ENCODE results near the gene MED10.

MED10 gene, protein sequence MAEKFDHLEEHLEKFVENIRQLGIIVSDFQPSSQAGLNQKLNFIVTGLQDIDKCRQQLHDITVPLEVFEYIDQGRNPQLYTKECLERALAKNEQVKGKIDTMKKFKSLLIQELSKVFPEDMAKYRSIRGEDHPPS

DNA sequence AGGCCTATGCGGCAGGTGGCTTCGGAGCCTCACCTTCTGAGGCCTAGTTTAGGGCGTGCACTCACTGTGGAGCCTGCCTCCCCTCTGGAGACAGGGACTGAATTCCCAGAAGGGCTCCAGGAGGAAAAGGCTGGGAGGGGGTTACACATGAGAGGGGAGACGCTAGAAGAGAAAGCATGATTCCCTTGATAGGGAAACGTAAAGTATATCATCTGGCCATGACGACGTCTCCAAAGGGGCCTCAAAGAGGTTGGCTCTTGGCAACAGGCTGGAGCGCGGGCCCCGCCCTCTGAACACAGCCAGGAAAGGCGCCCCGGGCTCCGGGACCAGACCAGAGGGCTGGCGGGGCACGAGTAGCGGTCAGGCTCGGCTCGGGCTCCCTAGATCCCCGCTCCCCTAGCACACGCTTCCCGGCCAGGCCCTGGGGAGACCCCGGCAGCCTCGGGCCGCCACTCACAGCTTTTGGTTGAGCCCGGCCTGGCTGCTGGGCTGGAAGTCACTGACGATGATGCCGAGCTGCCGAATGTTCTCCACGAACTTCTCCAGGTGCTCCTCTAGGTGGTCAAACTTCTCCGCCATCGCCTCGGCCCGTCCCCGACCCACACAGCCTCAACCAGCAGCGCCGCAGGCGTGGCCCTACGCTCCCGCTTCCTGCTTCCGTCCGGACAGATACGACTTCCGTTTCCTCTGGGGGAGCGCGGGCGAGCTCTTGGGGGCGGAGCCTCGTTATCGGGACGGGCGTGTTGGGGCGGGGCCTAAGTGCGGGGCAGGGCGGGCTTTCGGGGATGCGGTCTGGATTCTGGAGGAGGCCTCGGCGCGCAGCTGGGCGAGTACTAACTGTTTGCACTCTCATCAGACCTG, at the start of gene MED10:
MED10 (minus strand) TSS at position 643 of the 861 bp plus-strand sequence; CDS start at position 579, 64 bp downstream.
- H3K27me3 ChIP-seq (ENCODE audit: control insufficient read depth in 1 of 2, insufficient read depth in 2 of 2, low read length in 2 of 2), result no peaks in the 10 kb centered on the region
- no peaks in the 10 kb centered on the region for H3K9me3 ChIP-seq (ENCODE audit: control insufficient read depth in 2 of 2, low read length in 2 of 2)
- H3K36me3 ChIP-seq (ENCODE audit: control insufficient read depth in 2 of 2, insufficient read depth in 2 of 2, low read length in 2 of 2), result peaks cover 19 to 30% of the 10 kb centered on the region in 2 donors
- peak within 1 kb of the TSS; percentile 78 to 90 for H3K9ac ChIP-seq (ENCODE audit: low read length in 2 of 2)
- H3K4me1 ChIP-seq (ENCODE audit: control insufficient read depth, insufficient read depth, low read length), result peaks cover 23% of the 10 kb centered on the region
- peak within 1 kb of the TSS; percentile 70 to 95 for H3K4me3 ChIP-seq (ENCODE audit: low read length in 2 of 2)
- H3K27ac ChIP-seq (ENCODE audit: low read length), result peak within 1 kb of the TSS; percentile 79

DNA sequence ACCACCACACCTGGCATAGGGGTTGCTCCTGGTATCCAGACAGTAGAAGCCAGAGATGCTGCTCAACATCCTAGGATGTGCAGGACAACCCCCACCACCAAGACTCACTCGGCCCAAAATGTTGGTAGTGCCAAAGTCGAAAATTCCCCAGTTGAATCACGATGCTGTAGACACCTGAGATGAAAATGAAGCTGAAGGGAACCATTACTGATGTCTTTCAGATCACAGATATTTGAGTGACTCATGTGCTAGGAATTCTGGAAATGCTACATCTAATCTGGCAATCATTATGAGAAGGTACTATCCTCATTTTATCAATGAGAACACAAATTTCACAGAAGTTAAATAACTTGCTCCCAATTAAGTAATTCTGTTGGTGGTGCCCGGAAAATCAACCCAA, 49.3 kb upstream of the MED10 start:
- peaks cover 0 to 4% of the 10 kb centered on the region in 2 donors for H3K27me3 ChIP-seq (ENCODE audit: control insufficient read depth in 1 of 2, insufficient read depth in 2 of 2, low read length in 2 of 2)

DNA sequence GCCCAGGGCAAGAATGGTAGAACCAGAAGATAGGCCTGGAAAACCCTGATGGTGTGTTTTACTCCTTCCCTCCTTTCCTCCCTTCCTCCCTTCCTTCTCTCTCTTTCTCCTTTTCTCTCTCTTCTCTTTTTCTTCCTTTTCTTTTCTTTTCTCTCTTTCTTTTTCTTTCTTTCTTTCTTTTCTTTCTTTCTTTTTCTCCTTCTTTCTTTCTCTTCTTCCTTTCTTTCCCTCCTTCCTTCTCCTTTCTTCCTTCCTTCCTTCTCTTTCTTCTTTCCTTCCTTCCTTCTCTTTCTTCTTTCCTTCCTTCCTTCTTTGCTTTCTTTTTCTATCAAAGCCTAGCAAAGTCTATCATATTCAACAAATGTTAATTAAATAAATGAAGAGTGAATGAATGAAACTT, 46.4 kb upstream of the MED10 start:
- Histone ChIP-seq H3K9ac (ENCODE audit: low read length in 2 of 2) (no peak overlapping the region), H3K4me3 (ENCODE audit: low read length in 2 of 2) (no peak overlapping the region), H3K27ac (ENCODE audit: low read length) (no peak overlapping the region), H3K9me3 (ENCODE audit: control insufficient read depth in 2 of 2, low read length in 2 of 2) (no peaks in the 10 kb centered on the region), H3K27me3 (ENCODE audit: control insufficient read depth in 1 of 2, insufficient read depth in 2 of 2, low read length in 2 of 2) (peaks cover 0 to 4% of the 10 kb centered on the region in 2 donors), H3K36me3 (ENCODE audit: control insufficient read depth in 2 of 2, insufficient read depth in 2 of 2, low read length in 2 of 2) (no peaks in the 10 kb centered on the region), H3K4me1 (ENCODE audit: control insufficient read depth, insufficient read depth, low read length) (peaks cover under 1% of the 10 kb centered on the region)

More for the DNA sequence above, 49.3 kb upstream of the MED10 start:
- H3K4me3 ChIP-seq (ENCODE audit: low read length in 2 of 2), result no peak overlapping the region
- no peaks in the 10 kb centered on the region for H3K4me1 ChIP-seq (ENCODE audit: control insufficient read depth, insufficient read depth, low read length)
- no peak overlapping the region for H3K9ac ChIP-seq (ENCODE audit: low read length in 2 of 2)
- H3K9me3 ChIP-seq (ENCODE audit: control insufficient read depth in 2 of 2, low read length in 2 of 2), result no peaks in the 10 kb centered on the region
- no peaks in the 10 kb centered on the region for H3K36me3 ChIP-seq (ENCODE audit: control insufficient read depth in 2 of 2, insufficient read depth in 2 of 2, low read length in 2 of 2)
- no peak overlapping the region for H3K27ac ChIP-seq (ENCODE audit: low read length)

DNA sequence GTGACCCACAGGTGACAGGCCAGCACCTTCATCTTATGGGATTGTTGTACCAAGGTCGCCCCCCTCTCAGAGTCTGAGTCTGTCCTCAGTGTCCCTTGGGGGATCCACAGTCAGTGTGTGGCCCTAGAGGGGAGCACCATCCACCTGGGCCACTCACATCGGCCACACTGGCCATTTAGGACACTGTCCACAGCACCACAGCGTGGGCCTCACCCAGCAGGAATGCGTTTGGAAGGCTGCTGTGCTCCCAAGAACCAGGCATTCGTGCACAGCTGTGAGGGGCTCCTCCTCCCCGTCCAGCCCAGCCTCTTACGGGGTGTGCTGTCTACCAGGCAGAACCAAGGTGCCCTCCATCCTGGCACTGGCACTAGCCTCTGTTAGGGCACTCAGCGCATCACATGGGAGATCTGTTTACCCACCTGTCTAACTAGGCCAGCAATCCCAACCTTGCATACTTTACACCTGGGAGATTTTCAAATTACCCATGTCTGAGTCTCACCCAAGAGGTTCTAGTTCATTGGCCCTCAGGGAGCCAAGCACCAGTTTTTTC, 45.8 kb upstream of the MED10 start:
- Histone ChIP-seq H3K9me3 (ENCODE audit: control insufficient read depth in 2 of 2, low read length in 2 of 2) (no peaks in the 10 kb centered on the region), H3K36me3 (ENCODE audit: control insufficient read depth in 2 of 2, insufficient read depth in 2 of 2, low read length in 2 of 2) (no peaks in the 10 kb centered on the region), H3K4me1 (ENCODE audit: control insufficient read depth, insufficient read depth, low read length) (peaks cover 5% of the 10 kb centered on the region), H3K27me3 (ENCODE audit: control insufficient read depth in 1 of 2, insufficient read depth in 2 of 2, low read length in 2 of 2) (peaks cover 0 to 4% of the 10 kb centered on the region in 2 donors), H3K27ac (ENCODE audit: low read length) (no peak overlapping the region), H3K4me3 (ENCODE audit: low read length in 2 of 2) (no peak overlapping the region), H3K9ac (ENCODE audit: low read length in 2 of 2) (no peak overlapping the region)

DNA sequence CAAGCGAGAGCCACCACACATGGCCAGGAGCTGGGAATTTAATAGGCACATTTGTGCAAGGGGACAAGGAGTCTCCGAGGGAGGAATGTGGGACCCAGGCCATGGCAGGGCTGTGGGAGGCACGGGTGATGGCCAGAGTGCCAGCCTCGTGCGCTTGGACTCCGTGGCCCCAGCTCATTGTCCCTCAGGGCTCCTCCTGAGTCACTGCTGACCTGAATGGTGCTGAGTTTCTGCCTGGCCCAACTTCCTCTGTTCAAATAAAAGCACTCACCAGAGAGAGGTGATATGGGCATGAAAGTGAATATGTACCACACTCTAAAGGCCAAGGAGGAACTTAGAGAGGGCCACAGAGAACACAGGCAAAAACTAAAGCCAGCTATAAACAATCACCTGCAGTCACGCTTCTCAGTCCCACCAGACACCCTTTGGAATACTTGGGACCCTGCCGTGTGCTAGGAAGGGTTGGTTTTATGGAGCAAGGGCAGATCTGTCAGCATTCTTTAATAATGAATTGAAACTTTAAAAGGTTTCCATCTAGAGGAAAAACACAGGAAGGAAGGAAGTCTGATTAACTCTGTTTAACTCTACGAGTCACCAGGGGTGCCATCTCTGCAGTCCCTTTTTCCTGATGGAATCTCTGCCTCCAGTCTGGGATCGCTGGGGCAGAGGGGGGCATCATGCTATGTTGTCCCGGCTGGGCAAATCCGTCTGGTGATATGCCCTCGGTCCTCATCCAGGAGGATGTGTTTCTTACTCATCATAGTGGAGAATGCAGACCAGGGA, 45.2 kb upstream of the MED10 start:
- Histone ChIP-seq H3K4me1 (ENCODE audit: control insufficient read depth, insufficient read depth, low read length) (peaks cover 8% of the 10 kb centered on the region), H3K9ac (ENCODE audit: low read length in 2 of 2) (no peak overlapping the region), H3K27ac (ENCODE audit: low read length) (no peak overlapping the region), H3K27me3 (ENCODE audit: control insufficient read depth in 1 of 2, insufficient read depth in 2 of 2, low read length in 2 of 2) (peaks cover 0 to 4% of the 10 kb centered on the region in 2 donors), H3K4me3 (ENCODE audit: low read length in 2 of 2) (no peak overlapping the region), H3K9me3 (ENCODE audit: control insufficient read depth in 2 of 2, low read length in 2 of 2) (no peaks in the 10 kb centered on the region), H3K36me3 (ENCODE audit: control insufficient read depth in 2 of 2, insufficient read depth in 2 of 2, low read length in 2 of 2) (no peaks in the 10 kb centered on the region)

DNA sequence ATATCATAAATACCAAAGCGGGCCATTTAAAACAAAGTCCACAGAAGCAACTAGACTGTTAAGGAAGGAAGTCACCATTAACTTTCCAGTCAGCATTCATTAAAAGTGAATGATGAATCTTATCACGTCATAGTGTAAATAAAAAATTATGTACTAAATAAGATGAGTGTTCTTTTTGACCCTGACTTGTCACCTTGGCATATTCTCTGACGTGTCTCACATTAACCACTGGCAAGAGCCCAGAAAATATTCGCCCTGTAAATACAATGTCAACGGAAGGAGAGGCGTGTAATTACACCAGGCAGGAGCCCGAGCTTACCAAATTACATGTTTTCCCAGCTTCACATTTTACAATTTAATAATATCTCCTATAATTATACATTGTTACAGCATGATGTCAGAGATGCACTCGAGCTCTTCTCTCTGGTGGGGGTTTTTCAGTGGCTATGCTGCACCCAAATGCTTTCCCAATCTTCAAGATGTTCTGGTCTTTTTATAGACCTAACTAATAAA, 41.0 kb upstream of the MED10 start:
- peaks cover 0 to 4% of the 10 kb centered on the region in 2 donors for H3K27me3 ChIP-seq (ENCODE audit: control insufficient read depth in 1 of 2, insufficient read depth in 2 of 2, low read length in 2 of 2)
- H3K27ac ChIP-seq (ENCODE audit: low read length), result no peak overlapping the region
- no peaks in the 10 kb centered on the region for H3K36me3 ChIP-seq (ENCODE audit: control insufficient read depth in 2 of 2, insufficient read depth in 2 of 2, low read length in 2 of 2)
- H3K9me3 ChIP-seq (ENCODE audit: control insufficient read depth in 2 of 2, low read length in 2 of 2), result no peaks in the 10 kb centered on the region
- no peak overlapping the region for H3K4me3 ChIP-seq (ENCODE audit: low read length in 2 of 2)
- peaks cover 8% of the 10 kb centered on the region for H3K4me1 ChIP-seq (ENCODE audit: control insufficient read depth, insufficient read depth, low read length)
- H3K9ac ChIP-seq (ENCODE audit: low read length in 2 of 2), result no peak overlapping the region

DNA sequence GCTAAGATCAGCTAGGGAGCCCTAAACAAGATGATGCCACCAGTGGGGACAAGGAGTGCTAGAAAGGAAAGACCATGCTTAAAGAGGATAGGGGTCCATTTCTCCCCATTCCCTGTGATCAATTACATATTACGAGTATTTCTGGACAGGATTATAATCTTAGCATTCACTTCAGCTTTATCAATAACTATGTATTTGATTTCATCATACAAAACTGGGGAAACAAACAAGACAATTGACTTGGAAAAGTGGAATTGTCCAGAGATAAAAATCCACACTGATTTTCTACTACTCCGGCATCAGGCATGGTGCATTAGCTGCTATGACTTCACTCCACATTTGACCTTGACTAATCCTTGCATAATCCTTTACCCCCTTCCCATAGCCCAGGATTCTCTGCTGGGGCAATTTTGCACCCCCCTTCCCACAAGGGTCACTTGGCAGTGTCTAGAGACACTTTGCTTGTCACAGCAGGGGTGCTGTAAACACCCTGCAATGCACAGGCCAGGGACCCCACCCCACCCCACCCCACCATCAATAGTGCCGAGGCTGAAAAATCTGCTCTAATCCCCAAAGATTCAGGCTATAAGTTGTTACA, 40.4 kb upstream of the MED10 start:
- peaks cover 8% of the 10 kb centered on the region for H3K4me1 ChIP-seq (ENCODE audit: control insufficient read depth, insufficient read depth, low read length)
- no peak overlapping the region for H3K27ac ChIP-seq (ENCODE audit: low read length)
- H3K27me3 ChIP-seq (ENCODE audit: control insufficient read depth in 1 of 2, insufficient read depth in 2 of 2, low read length in 2 of 2), result peaks cover 0 to 2% of the 10 kb centered on the region in 2 donors
- no peaks in the 10 kb centered on the region for H3K9me3 ChIP-seq (ENCODE audit: control insufficient read depth in 2 of 2, low read length in 2 of 2)
- H3K36me3 ChIP-seq (ENCODE audit: control insufficient read depth in 2 of 2, insufficient read depth in 2 of 2, low read length in 2 of 2), result no peaks in the 10 kb centered on the region
- H3K4me3 ChIP-seq (ENCODE audit: low read length in 2 of 2), result no peak overlapping the region
- no peak overlapping the region for H3K9ac ChIP-seq (ENCODE audit: low read length in 2 of 2)

DNA sequence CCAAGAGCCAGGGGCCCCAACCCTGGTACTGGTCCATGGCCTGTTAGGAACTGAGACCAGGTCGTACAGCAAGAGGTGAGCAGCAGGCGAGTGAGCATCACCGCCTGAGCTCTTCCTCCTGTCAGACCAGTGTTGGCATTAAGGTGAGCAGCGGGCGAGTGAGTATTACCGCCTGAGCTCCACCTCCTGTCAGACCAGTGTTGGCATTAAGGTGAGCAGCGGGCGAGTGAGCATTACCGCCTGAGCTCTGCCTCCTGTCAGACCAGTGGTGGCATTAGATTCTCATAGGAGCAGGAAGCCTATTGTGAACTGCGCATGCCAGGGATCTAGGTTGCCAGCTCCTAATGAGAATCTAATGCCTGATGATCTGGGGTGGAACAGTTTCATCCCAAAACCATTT, 39.3 kb upstream of the MED10 start:
- no peak overlapping the region for H3K4me3 ChIP-seq (ENCODE audit: low read length in 2 of 2)
- no peak overlapping the region for H3K27ac ChIP-seq (ENCODE audit: low read length)
- H3K9me3 ChIP-seq (ENCODE audit: control insufficient read depth in 2 of 2, low read length in 2 of 2), result no peaks in the 10 kb centered on the region
- H3K27me3 ChIP-seq (ENCODE audit: control insufficient read depth in 1 of 2, insufficient read depth in 2 of 2, low read length in 2 of 2), result peaks cover 0 to 2% of the 10 kb centered on the region in 2 donors
- H3K4me1 ChIP-seq (ENCODE audit: control insufficient read depth, insufficient read depth, low read length), result peaks cover 8% of the 10 kb centered on the region
- H3K9ac ChIP-seq (ENCODE audit: low read length in 2 of 2), result no peak overlapping the region
- H3K36me3 ChIP-seq (ENCODE audit: control insufficient read depth in 2 of 2, insufficient read depth in 2 of 2, low read length in 2 of 2), result no peaks in the 10 kb centered on the region

DNA sequence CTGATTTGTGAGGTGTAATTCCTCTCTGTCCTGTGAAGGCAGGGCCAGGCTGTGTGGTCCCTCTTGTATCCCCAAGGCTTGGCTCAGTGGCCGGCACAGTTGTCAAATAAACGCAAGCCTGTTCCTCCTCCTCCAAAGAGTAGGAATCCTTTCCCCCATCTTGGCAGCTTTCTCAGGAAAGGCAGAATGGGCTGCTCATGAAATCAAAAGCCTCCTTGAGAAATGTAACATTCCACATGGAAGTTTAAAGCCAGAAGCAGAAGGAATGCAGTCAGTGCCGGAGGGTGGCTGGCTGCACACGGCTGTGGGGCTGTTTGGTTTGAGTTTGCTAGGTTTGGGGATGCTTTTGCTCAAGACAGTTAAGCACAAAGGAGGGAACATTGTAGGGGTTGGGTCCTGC, 34.5 kb upstream of the MED10 start:
- H3K36me3 ChIP-seq (ENCODE audit: control insufficient read depth in 2 of 2, insufficient read depth in 2 of 2, low read length in 2 of 2), result no peaks in the 10 kb centered on the region
- H3K4me3 ChIP-seq (ENCODE audit: low read length in 2 of 2), result peak overlapping the region in 1 of 2 donors; percentile 8
- H3K27ac ChIP-seq (ENCODE audit: low read length), result no peak overlapping the region
- H3K9ac ChIP-seq (ENCODE audit: low read length in 2 of 2), result no peak overlapping the region
- no peaks in the 10 kb centered on the region for H3K4me1 ChIP-seq (ENCODE audit: control insufficient read depth, insufficient read depth, low read length)
- peaks cover 0 to 19% of the 10 kb centered on the region in 2 donors for H3K27me3 ChIP-seq (ENCODE audit: control insufficient read depth in 1 of 2, insufficient read depth in 2 of 2, low read length in 2 of 2)
- no peaks in the 10 kb centered on the region for H3K9me3 ChIP-seq (ENCODE audit: control insufficient read depth in 2 of 2, low read length in 2 of 2)

DNA sequence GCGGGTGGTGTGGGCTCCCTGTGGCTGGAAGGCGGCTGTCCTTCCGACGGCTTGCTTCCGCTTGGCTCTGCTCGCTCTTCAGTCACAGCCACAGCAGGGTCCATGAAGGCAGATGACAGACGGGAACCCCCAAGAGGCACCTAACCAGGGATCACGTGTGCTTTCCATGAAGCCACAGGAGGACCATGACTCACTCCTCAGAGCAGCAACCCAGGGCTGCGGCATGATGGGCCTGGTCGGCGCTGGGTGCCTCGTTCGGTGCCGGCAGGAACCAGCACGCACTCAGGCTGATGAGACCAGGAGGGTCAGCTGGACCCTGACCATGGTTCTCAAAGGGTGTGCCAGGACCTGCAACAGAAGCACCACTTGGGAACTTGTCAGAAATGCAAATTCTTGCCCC, 32.8 kb upstream of the MED10 start:
- H3K36me3 ChIP-seq (ENCODE audit: control insufficient read depth in 2 of 2, insufficient read depth in 2 of 2, low read length in 2 of 2), result no peaks in the 10 kb centered on the region
- H3K27ac ChIP-seq (ENCODE audit: low read length), result no peak overlapping the region
- peaks cover 3 to 19% of the 10 kb centered on the region in 2 donors for H3K27me3 ChIP-seq (ENCODE audit: control insufficient read depth in 1 of 2, insufficient read depth in 2 of 2, low read length in 2 of 2)
- H3K9me3 ChIP-seq (ENCODE audit: control insufficient read depth in 2 of 2, low read length in 2 of 2), result no peaks in the 10 kb centered on the region
- H3K4me3 ChIP-seq (ENCODE audit: low read length in 2 of 2), result no peak overlapping the region
- no peak overlapping the region for H3K9ac ChIP-seq (ENCODE audit: low read length in 2 of 2)
- no peaks in the 10 kb centered on the region for H3K4me1 ChIP-seq (ENCODE audit: control insufficient read depth, insufficient read depth, low read length)
